Calu3 (cell line): ENCODE data around the gene DMD. TPM values are rescaled to one million over a fixed set of nuclear protein-coding genes. Genes with fewer than 3 reads are reported as not detected.

ENCODE experiments used
- BruUV-seq: library from RNA; stranded (reverse); fragments of 400-500 nt; replicated peaks from 2 replicates; lab custom pipeline; 2021; lab: Mats Ljungman, UMichigan
- CTCF ChIA-PET: fragments of 300-600 bp; sonication (Branson Sonifier 250); formaldehyde crosslinking; loops from one replicate; lab custom pipeline; 2022; ENCODE audit warnings: antibody characterized with exemption; lab: Charles Lee
- DNase-seq: peaks from one replicate; pipeline ENCODE4 v3.0.0; 2022
- H3K27ac Mint-ChIP-seq: one replicate; pipeline ENCODE4 v1.8.0; 2022; ENCODE audit warnings: mixed read lengths; ENCODE audit not compliant: unreplicated experiment
- H3K27me3 Mint-ChIP-seq: one replicate; pipeline ENCODE4 v1.8.0; 2022; ENCODE audit warnings: mixed read lengths; ENCODE audit not compliant: unreplicated experiment
- H3K36me3 Mint-ChIP-seq: one replicate; pipeline ENCODE4 v1.8.0; 2022; ENCODE audit warnings: mild to moderate bottlenecking, moderate library complexity, mixed read lengths; ENCODE audit not compliant: insufficient read depth, unreplicated experiment
- H3K4me1 Mint-ChIP-seq: one replicate; pipeline ENCODE4 v1.8.0; 2022; ENCODE audit warnings: mild to moderate bottlenecking, low read depth, mixed read lengths; ENCODE audit not compliant: unreplicated experiment
- H3K4me3 Mint-ChIP-seq: one replicate; pipeline ENCODE4 v1.8.0; 2022; ENCODE audit warnings: mild to moderate bottlenecking, low read depth, moderate library complexity, mixed read lengths; ENCODE audit not compliant: unreplicated experiment
- H3K9me3 Mint-ChIP-seq: one replicate; pipeline ENCODE4 v1.8.0; 2022; ENCODE audit warnings: low read depth, mixed read lengths; ENCODE audit not compliant: unreplicated experiment
- CTCF ChIP-seq: fragments of 200-600 bp; IDR thresholded peaks from one replicate; pipeline ENCODE4 v1.8.0; 2022; ENCODE audit warnings: antibody characterized with exemption; ENCODE audit not compliant: unreplicated experiment
- intact Hi-C: fragments of 100-400 bp; cut with micrococcal nuclease; formaldehyde crosslinking; loops from one replicate; pipeline ENCODE4 v1.10.0; 2022; ENCODE audit not compliant: unreplicated experiment
- total RNA-seq: library from RNA; stranded (reverse); gene quantifications from 2 replicates; pipeline ENCODE4 v1.2.3, GENCODE V29; 2022

DMD gene
- total RNA-seq, 1 experiment from 2014 or later = 11.6 TPM

GRCh38 chrX:32280921-32281320, 930.4 kb downstream of the DMD start:
- Mint-ChIP-seq H3K9me3 (peaks cover 5% of the 10 kb centered on the region), H3K27me3 (no peaks in the 10 kb centered on the region), H3K27ac (no peak overlapping the region), H3K4me1 (no peaks in the 10 kb centered on the region), H3K36me3 (no peaks in the 10 kb centered on the region), H3K4me3 (no peak overlapping the region)
- DNase-seq = no peak
- CTCF ChIA-PET = no interaction called here
- no peak for TF ChIP-seq CTCF
- BruUV-seq = no TSS peak
- intact Hi-C loops = no loop called here

GRCh38 chrX:32280489-32280888, 930.9 kb downstream of the DMD start:
- no peaks in the 10 kb centered on the region for H3K27me3 Mint-ChIP-seq
- H3K9me3 Mint-ChIP-seq = peaks cover 5% of the 10 kb centered on the region
- no peak for DNase-seq
- TF ChIP-seq CTCF = no peak
- no peaks in the 10 kb centered on the region for H3K4me1 Mint-ChIP-seq
- no peak overlapping the region for H3K4me3 Mint-ChIP-seq
- H3K27ac Mint-ChIP-seq = no peak overlapping the region
- CTCF ChIA-PET = no interaction called here
- H3K36me3 Mint-ChIP-seq = no peaks in the 10 kb centered on the region
- no TSS peak for BruUV-seq
- intact Hi-C loops = no loop called here

- CTCF ChIA-PET = interaction anchor here (0.6 kb wide), 1 partner anchor 1408 kb away, joined by 3 read pairs; no protein-coding TSS in a partner anchor
- Mint-ChIP-seq H3K4me1 (no peaks in the 10 kb centered on the region), H3K4me3 (no peak overlapping the region), H3K36me3 (no peaks in the 10 kb centered on the region), H3K27ac (no peak overlapping the region), H3K9me3 (peaks cover 10% of the 10 kb centered on the region), H3K27me3 (no peaks in the 10 kb centered on the region)
- no TSS peak for BruUV-seq
- no peak for DNase-seq
- intact Hi-C loops = no loop called here
- TF ChIP-seq CTCF = no peak
Measured at GRCh38 chrX:32276153-32276552, 935.2 kb downstream of the DMD start.

GRCh38 chrX:32269866-32270265, 941.5 kb downstream of the DMD start:
- intact Hi-C loops = no loop called here
- Mint-ChIP-seq H3K4me1 (no peaks in the 10 kb centered on the region), H3K27ac (no peak overlapping the region), H3K9me3 (peaks cover under 1% of the 10 kb centered on the region), H3K36me3 (no peaks in the 10 kb centered on the region), H3K4me3 (no peak overlapping the region), H3K27me3 (no peaks in the 10 kb centered on the region)
- DNase-seq = no peak
- TF ChIP-seq CTCF = no peak
- BruUV-seq = no TSS peak
- CTCF ChIA-PET = no interaction called here
